Cardiac fibroblast (primary cell): Measurements from ENCODE around the gene TIAM1.

Experiments
- DNase-seq, 2 donors: peaks; one replicate each; pipeline versions ENCODE4 v3.0.0 to v3.0.0-alpha.2; 2010; ENCODE audit warnings: low read depth in 2 of 2
- H3K4me3 ChIP-seq, 2 donors: replicated peaks in 1 of 2; 1 replicate in 1 of 2; 2 replicates in 1 of 2; pipeline ENCODE4 v1.5.1; 2011; ENCODE audit warnings: low read depth in 2 of 2, low read length in 2 of 2, mild to moderate bottlenecking in 2 of 2, moderate library complexity in 1 of 2
- CTCF ChIP-seq: IDR thresholded peaks from one replicate; pipeline ENCODE4 v1.5.1; 2011; ENCODE audit warnings: low read depth, mild to moderate bottlenecking, low read length, inconsistent platforms

Gene TIAM1

GRCh38 chr21:31310750-31311149 is 33.3 kb downstream of the TIAM1 start:
- TF ChIP-seq CTCF = no peak
- no peak overlapping the region for H3K4me3 ChIP-seq
- DNase-seq = no peak

- TF ChIP-seq CTCF = no peak
- DNase-seq = no peak
- no peak overlapping the region for H3K4me3 ChIP-seq
These were observed 35.5 kb downstream of the TIAM1 start for GRCh38 chr21:31308584-31308983.

DNA sequence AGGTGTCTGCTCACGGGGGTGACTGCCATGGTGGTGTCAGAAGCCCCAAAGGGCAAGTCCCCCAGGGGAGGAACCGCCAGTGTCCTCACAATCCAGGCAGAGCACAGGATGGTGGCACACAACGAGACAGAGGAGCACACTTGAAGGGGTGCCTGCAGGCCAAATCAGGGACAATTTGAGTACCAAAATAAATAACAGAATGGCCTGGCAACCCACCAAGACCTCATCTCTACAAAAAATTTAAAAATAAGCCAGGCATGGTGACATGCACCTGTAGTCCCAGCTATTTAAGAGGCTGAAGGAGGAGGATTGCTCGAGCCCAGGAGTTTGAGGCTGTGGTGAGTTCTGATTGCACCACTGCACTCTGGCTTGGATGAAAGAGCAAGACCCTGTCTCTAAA is 38.2 kb downstream of the TIAM1 start:
- TF ChIP-seq CTCF = no peak
- H3K4me3 ChIP-seq = no peak overlapping the region
- DNase-seq = no peak

DNA sequence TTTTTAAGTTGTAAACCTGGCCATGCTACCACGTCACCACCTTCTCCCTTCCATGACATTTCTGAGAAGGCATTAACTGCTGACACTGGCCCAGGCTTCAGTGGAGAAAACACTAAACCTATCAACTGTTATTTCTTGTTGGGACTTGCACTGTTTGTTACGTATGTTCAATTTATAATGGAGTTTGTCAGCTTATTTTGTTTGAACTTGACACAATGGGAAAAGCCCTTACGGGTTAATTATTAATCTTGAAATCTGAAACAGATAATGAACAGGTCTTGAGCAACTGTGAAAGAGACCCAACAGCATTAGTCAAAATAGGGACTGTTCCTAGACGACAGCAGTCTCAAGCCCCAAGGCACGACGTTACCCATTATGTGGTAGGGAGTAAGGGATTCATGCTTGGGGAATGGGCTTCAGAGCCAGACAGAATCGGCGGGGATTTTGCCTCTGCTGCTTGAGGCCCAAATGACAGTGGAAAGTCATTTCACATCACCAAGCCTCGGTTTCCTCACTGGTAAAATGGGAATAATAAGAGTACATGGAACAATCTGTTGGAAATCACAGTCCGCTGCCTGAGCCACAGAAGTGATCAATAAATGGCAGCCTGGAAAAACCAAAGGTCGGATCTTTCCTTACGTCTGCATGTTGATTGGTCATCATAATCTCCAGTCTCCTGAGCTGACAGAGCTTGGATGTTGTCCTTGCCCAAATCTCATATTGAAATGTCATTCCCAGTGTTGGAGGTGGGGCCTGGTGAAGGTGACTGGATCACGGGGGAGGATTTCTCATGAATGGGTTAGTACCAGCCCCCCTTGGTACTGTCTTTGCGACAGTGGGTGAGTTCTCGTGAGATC is 44.5 kb downstream of the TIAM1 start:
- no peak for DNase-seq

GRCh38 chr21:31298618-31299269 is 45.3 kb downstream of the TIAM1 start:
- DNase-seq = no peak
- H3K4me3 ChIP-seq = no peak overlapping the region
- TF ChIP-seq CTCF = no peak

More for the DNA sequence above, 44.5 kb downstream of the TIAM1 start:
- no peak for TF ChIP-seq CTCF
- H3K4me3 ChIP-seq = no peak overlapping the region

GRCh38 chr21:31297806-31298205 is 46.3 kb downstream of the TIAM1 start:
- no peak overlapping the region for H3K4me3 ChIP-seq
- no peak for DNase-seq
- no peak for TF ChIP-seq CTCF
